Pons (tissue), 1 donor: Measurements from ENCODE around the gene C20orf141.

ENCODE experiments used
- DNase-seq: peaks from one replicate; pipeline ENCODE4 v3.0.0-alpha.2; 2016; ENCODE audit warnings: low spot score

The C20orf141 gene

GRCh38 chr20:2849529-2849928, 34.7 kb downstream of the C20orf141 start:
- DNase-seq, result no peak

GRCh38 chr20:2851086-2851485, 36.3 kb downstream of the C20orf141 start:
- DNase-seq, result no peak

- no peak for DNase-seq
These were observed 43.8 kb downstream of the C20orf141 start for GRCh38 chr20:2858591-2858990.

GRCh38 chr20:2859330-2860121, 44.7 kb downstream of the C20orf141 start:
- DNase-seq, result peak; percentile 34

- DNase-seq, result no peak
These were observed 49.8 kb downstream of the C20orf141 start for GRCh38 chr20:2864626-2865025.

- no peak for DNase-seq
These were observed 50.3 kb downstream of the C20orf141 start for GRCh38 chr20:2865101-2865500.
